ENCODE data around the gene VAMP5. TPM values are rescaled to one million over a fixed set of nuclear protein-coding genes. Genes with fewer than 3 reads are reported as not detected.

VAMP5 gene
- total and polyA plus RNA-seq, 9 of the 15 experiments (the other 6 are each of a cell fraction or from before 2014, with no cell fraction given): 0.54 to 1.9 (median 1.5) TPM; not detected in 2

DNA sequence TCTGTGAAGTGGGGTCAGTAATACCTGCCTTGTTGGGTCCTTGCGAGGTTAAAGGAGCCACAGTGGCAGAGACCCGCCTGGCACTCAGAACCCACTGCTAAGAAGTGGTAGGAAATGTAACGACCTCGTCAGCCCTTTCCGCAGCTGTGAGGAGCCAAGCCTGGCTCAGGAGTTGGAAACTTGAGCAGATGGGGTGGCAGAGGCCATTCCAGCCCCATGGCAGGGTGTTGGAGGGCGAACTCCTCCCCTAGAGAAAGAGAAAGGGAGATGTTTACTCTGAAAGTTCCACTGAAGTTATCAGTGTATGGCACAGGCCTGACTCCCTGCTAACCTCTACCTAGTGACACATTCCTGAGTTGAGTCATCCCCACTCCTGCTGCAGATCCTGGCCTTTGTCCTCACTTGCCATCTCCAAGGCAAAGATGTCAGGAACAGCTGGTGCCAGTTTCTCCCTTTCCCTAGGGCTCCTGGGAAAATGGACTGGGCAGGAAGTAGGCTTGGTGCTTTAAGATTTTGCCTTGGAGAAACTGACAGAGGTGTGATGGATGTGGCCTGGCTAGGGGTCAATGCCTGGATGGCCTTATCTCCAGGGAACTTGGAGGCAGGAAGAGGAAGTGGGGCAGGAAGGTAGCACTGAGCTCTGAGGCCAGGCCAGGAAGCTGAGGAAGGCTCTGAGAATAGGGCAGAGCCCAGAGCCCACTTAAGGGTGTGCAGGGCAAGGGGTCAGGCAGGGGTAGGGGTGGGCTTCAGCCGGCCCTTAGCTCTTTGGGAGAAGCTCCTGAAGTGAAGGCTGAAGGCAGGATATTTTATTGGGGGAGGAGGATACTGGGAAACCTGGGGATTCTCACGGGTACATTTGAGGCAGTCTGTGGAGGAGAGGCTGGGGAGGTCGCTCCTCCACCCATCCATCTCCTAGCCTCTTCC, 888 bp downstream of the VAMP5 start (continued):
- peak in 1 of 2 experiments; percentile 71; a peak in 2 of 4 replicates for TF ChIP-seq ZNF318 (IDR thresholded peaks at IDR 0.05; ENCODE audit: borderline replicate concordance in 1 of 2, low read depth in 1 of 2)
- peak; percentile 74 for TF ChIP-seq MTA1 (IDR thresholded peaks at IDR 0.05; ENCODE audit: borderline replicate concordance)
- TF ChIP-seq PML (IDR thresholded peaks at IDR 0.05; ENCODE audit: low read length): peak; percentile 28; the same call in 1 of the 2 replicates
- peak; percentile 94 for TF ChIP-seq JUND (IDR thresholded peaks at IDR 0.05; ENCODE audit: borderline replicate concordance, low read depth, low read length)
- TF ChIP-seq JUND (tag; IDR thresholded peaks at IDR 0.05; ENCODE audit: borderline replicate concordance, low read depth, low read length): peak; percentile 95; the same call in 2 of the 3 replicates
- TF ChIP-seq SMAD4 (CRISPR knock-in tag; conservative IDR thresholded peaks at IDR 0.05): peak; percentile 76
- TF ChIP-seq, protein P1, sequence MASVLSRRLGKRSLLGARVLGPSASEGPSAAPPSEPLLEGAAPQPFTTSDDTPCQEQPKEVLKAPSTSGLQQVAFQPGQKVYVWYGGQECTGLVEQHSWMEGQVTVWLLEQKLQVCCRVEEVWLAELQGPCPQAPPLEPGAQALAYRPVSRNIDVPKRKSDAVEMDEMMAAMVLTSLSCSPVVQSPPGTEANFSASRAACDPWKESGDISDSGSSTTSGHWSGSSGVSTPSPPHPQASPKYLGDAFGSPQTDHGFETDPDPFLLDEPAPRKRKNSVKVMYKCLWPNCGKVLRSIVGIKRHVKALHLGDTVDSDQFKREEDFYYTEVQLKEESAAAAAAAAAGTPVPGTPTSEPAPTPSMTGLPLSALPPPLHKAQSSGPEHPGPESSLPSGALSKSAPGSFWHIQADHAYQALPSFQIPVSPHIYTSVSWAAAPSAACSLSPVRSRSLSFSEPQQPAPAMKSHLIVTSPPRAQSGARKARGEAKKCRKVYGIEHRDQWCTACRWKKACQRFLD (CRISPR knock-in tag; IDR thresholded peaks at IDR 0.05): peak; percentile 78; the same call in 1 of the 2 replicates
- TF ChIP-seq, protein P2, sequence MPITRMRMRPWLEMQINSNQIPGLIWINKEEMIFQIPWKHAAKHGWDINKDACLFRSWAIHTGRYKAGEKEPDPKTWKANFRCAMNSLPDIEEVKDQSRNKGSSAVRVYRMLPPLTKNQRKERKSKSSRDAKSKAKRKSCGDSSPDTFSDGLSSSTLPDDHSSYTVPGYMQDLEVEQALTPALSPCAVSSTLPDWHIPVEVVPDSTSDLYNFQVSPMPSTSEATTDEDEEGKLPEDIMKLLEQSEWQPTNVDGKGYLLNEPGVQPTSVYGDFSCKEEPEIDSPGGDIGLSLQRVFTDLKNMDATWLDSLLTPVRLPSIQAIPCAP (CRISPR knock-in tag; IDR thresholded peaks at IDR 0.05; ENCODE audit: borderline replicate concordance): no peak
- peak; percentile 34; the same call in 1 of the 2 replicates for TF ChIP-seq XRCC5 (IDR thresholded peaks at IDR 0.05; ENCODE audit: low read depth, low read length)
- no peak; the same call in 1 of the 2 replicates for TF ChIP-seq SMARCA5 (IDR thresholded peaks at IDR 0.05)
- no peak for TF ChIP-seq SMAD1 (IDR thresholded peaks at IDR 0.05; ENCODE audit: low read depth, low read length, partially characterized antibody)
- TF ChIP-seq ZNF124 (CRISPR knock-in tag; IDR thresholded peaks at IDR 0.05): no peak
- no peak for TF ChIP-seq BCL6 (CRISPR knock-in tag; IDR thresholded peaks at IDR 0.05)
- TF ChIP-seq MLX (CRISPR knock-in tag; conservative IDR thresholded peaks at IDR 0.05): 0 out of 4 replicates have a peak, but pooled peaks of 1 of the 2 experiments have one; percentile 28
- peak; percentile 76 for TF ChIP-seq DACH1 (IDR thresholded peaks at IDR 0.05; ENCODE audit: partially characterized antibody)

Measured in K562 (cell line).